Stimulated activated CD4-positive, alpha-beta T cell treated with anti-CD3 and anti-CD28 coated beads, TNF-alpha, amount 100 ng/mL, for 1 hour (primary cell): ENCODE results near the gene IL5.
A peak's percentile ranks its signal among the peaks of the same experiment; 100 is the strongest.

Experiments
- DNase-seq, 3 donors: peaks; one replicate each; pipeline ENCODE4 v3.0.0-alpha.2; 2020; ENCODE audit warnings: low read depth in 3 of 3, low spot score in 1 of 3

Gene IL5

GRCh38 chr5:132499440-132500243, 43.7 kb downstream of the IL5 start:
- no peak for DNase-seq

- no peak for DNase-seq
These were observed 44.5 kb downstream of the IL5 start for GRCh38 chr5:132498686-132499271.

GRCh38 chr5:132498152-132498551, 45.2 kb downstream of the IL5 start:
- DNase-seq, result no peak

GRCh38 chr5:132497488-132497997, 45.8 kb downstream of the IL5 start:
- DNase-seq, result no peak

GRCh38 chr5:132496631-132497487, 46.5 kb downstream of the IL5 start:
- peak in 1 of 3 donors; percentile 63 for DNase-seq

GRCh38 chr5:132496191-132496630, 47.1 kb downstream of the IL5 start:
- peak; percentile 69 to 72 (median 72) for DNase-seq

- DNase-seq, result peak in 1 of 3 donors; percentile 70
These were observed 47.6 kb downstream of the IL5 start for GRCh38 chr5:132495667-132496190.

- DNase-seq, result no peak
These were observed 49.5 kb downstream of the IL5 start for GRCh38 chr5:132493821-132494220.

- no peak for DNase-seq
These were observed 50.1 kb downstream of the IL5 start for GRCh38 chr5:132493241-132493640.

GRCh38 chr5:132492386-132493125, 50.8 kb downstream of the IL5 start:
- no peak for DNase-seq
